Breast epithelium (tissue), 3 donors: ENCODE results near the gene HECTD2.

Source experiments
- POLR2A ChIP-seq: fragments of 450-650 bp; IDR thresholded peaks from one replicate; pipeline ENCODE4 v1.6.1; 2016; ENCODE audit warnings: antibody characterized with exemption, mild to moderate bottlenecking, moderate library complexity
- POLR2AphosphoS5 ChIP-seq, 3 donors: sonication (generic); formaldehyde crosslinking; IDR thresholded peaks; one replicate each; pipeline ENCODE4 v1.6.1; 2017; ENCODE audit warnings: antibody characterized with exemption in 3 of 3
- TF ChIP-seq, protein P1 (sequence below), 3 donors: fragments of 450-650 bp; IDR thresholded peaks; one replicate each; pipeline ENCODE4 v1.5.1; 2016 to 2017; ENCODE audit warnings: antibody characterized with exemption in 3 of 3, mild to moderate bottlenecking in 3 of 3, moderate library complexity in 3 of 3

- no peak for TF ChIP-seq POLR2A
- TF ChIP-seq, protein P1, sequence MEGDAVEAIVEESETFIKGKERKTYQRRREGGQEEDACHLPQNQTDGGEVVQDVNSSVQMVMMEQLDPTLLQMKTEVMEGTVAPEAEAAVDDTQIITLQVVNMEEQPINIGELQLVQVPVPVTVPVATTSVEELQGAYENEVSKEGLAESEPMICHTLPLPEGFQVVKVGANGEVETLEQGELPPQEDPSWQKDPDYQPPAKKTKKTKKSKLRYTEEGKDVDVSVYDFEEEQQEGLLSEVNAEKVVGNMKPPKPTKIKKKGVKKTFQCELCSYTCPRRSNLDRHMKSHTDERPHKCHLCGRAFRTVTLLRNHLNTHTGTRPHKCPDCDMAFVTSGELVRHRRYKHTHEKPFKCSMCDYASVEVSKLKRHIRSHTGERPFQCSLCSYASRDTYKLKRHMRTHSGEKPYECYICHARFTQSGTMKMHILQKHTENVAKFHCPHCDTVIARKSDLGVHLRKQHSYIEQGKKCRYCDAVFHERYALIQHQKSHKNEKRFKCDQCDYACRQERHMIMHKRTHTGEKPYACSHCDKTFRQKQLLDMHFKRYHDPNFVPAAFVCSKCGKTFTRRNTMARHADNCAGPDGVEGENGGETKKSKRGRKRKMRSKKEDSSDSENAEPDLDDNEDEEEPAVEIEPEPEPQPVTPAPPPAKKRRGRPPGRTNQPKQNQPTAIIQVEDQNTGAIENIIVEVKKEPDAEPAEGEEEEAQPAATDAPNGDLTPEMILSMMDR (IDR thresholded peaks at IDR 0.05): no peak
- TF ChIP-seq POLR2AphosphoS5 (IDR thresholded peaks at IDR 0.05): no peak
Measured at GRCh38 chr10:91479583-91479982, 69.4 kb downstream of the HECTD2 start.
